Ishikawa (cell line): Measurements from ENCODE around the gene RNU2-63P.

Source experiments
- CEBPB ChIP-seq: IDR thresholded peaks from 2 replicates; pipeline ENCODE4 v1.6.1; 2012
- REST ChIP-seq: IDR thresholded peaks from 2 replicates; pipeline ENCODE4 v1.6.1; 2012; ENCODE audit warnings: low read depth, mild to moderate bottlenecking
- TEAD4 ChIP-seq: IDR thresholded peaks from 2 replicates; pipeline ENCODE4 v1.6.1; 2012
- YY1 ChIP-seq: IDR thresholded peaks from 2 replicates; pipeline ENCODE4 v1.6.1; 2012; ENCODE audit warnings: low read depth

- TF ChIP-seq CEBPB (no peak), TEAD4 (no peak), YY1 (no peak), REST (no peak)
These were observed 6.2 kb upstream of the RNU2-63P start for GRCh38 chr2:88022669-88022921.
